NCI-H2227 treated with DMSO at 0.1 percent for 48 hours (cell line): ENCODE measurements around the gene WDPCP.
"Not testable (repeated sequence)": the region's sequence is repeated elsewhere in the genome, so short reads cannot be mapped to it uniquely, and the experiment has no call there.

Experiments
- DNase-seq: peaks from one replicate; lab custom pipeline; 2025; lab: John Stamatoyannopoulos, UW

Gene WDPCP

DNA sequence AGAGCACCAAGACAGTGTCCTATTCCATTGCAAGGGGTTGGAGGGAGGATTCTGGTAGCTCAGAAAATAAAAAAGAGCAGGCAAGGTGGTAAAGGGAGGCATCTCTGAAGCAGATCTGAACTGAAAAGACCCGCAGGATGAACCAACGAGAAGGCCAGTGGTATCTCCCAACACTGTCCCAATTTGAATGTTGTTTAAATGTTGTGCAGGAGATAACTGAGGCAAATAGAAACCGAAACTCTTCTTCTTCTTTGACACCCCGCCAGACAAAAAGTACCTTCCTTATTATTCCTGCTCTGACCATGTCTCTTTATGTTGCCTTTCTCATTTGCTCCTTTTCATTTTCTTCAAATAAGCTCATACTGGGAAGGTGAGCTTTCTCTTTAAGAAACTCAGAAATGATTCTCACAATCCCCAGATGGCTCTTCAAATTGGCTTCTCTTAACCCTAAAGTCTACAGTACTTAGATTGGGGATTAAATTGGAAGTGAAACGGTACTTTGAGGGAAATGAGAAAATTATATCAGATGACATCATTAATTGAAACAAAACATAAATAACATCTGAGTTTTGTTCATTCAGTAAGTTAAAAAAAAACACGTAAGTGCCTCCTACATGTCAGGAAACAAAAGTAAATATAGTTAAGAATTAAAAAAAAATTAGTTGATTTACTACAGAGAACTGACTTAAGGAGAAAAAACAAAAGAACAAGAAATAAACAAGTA is 143.6 kb downstream of the WDPCP start:
- no peak for DNase-seq

DNA sequence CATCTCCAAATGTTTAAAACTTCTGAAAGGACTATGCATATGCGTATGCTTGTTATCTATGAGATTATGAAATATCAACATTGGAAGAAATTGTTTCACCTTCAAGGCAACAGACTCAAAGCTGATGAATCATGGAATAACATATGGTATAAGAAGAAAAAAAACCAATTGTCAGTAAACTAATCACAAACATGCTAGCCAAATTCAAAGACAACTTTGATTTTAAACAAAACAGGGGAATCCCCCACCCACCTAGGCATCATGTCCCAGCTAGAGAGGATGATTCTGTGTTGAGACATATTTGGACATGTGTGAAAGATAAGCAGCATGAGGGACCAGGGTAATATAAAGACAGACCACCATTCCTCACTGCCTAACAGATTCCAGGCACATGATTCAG is 147.7 kb downstream of the WDPCP start:
- no peak for DNase-seq

DNA sequence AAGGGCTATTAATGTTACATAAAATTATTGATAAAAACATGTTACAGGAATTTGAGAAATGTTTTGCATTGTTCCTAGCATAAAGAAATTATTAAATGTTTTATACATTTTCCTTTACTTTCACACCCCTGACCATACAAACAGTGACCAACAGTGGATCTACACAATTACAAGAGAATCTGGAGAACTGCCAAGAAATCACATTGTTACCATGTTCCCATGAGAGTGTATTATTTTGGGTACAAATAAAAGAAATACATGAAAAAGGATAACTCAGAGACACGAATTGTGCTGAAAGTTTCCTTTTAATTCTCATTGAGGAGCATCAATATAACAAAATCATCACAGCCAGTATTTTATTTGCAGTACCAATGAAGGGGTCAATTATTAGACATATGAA is 150.1 kb downstream of the WDPCP start:
- DNase-seq = no peak

DNA sequence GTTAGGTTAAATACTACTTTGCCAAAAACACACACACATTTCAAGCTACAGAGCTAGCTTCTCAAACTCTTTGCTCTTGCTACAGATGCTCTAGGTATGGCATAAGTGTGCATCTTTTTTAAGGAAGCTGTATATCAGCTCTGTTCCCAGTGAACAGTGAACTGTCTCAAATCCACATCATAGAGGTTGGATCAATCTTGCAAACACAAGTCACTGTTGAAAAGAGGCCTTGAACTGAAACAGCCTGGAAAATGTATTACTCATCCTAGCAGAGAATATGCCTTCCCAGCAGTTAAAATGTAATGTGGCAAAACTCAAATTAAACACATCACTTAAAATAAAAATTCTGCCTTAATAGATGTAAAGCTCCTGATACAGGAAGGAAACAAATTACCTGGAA is 151.8 kb downstream of the WDPCP start:
- no peak for DNase-seq

DNA sequence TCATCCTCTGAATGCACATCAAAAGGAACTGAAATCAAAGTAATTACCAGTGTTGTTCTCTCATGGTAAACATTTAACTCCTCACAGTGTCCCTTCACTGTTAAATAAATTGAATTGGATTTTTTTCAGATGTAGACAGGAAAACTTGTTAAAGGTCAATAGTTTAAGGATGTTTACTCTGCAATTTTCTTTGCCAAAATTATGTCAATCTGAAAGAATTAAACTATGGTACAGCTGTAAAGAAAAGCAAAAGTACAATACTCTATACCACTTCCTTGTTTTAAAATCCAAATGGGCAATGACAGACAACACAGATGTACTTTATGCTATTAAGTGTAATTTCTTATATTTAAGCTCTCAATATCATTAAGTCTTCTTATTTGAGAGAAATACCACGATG is 153.2 kb downstream of the WDPCP start:
- DNase-seq = no peak

DNA sequence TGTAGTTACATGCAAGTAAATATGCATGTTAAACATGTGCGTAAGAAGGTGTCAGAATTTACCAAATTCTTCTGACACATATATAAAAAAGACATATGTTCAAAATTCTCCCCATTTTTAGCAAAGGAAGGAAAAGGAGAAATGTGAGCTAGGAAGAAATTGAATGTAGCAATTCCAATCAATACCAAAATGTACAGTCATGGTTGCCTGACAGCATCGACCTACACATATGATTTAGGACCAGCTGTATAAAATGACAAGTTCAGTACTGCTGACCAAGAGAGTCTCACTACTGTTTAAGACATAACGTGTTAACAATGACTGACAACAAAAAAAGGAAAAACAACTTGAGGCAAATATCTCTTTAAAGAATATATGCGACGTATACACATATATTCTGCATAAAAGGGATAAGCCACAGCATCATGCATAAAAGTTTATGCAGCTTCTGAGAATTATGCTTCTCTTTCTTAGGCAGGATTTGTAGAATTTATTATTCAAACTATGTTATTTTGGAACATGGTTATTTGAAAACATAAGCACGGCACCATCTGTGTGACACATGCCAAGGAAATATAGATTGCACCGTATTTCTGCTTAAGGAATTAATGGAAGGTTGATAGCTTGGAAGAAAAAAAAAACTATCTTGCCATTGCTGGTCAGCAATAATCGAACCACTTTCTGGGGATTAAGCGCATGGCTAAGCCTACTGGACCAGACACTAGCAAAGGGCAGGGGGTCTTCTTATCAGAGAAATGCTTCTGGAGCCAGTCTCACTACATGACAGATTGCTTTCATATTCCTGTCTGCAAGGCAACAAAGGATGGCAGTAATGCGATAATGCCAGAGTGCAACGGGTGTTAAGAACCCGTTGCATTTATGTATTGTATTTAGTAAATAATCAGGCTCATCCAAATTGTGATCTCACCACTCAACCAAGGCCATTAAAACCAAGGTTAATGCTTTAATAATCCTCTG is 154.0 kb downstream of the WDPCP start:
- DNase-seq = peak; percentile 40

DNA sequence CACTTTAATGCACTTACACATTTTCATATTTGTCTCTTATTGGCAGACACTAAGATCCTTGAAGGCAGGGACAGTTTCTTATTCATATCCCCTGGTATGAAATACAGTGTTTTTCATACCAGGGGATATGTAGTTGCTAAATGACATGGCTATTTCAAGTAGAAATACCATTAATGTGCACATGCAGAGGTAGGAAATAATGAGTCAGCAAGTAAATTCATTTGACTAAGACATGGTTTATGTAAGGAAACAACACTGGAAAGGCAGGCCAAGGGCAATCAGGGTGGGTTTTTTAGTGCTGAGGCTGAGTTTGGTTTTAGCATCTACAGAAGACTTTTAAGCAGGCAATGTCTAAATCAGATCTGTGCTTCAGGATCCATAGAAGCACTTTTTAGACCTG is 155.9 kb downstream of the WDPCP start:
- DNase-seq = no peak

DNA sequence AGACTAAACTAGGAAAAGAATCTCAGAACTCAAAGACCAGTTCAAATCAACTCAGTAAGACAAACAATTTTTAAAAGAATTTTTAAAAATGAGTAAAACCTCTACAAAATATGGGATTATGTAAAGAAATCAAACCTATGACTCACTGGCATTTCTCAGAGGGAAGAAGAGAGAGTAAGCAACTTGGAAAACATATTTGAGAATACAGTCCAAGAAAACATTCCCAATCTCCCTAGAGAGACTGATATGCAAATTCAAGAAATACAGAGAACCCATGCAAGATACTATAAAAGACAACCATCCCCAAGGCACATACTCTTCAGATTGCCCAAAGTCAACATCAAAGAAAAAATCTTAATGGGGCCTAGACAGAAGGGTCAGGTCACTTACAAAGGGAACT is 162.7 kb downstream of the WDPCP start:
- DNase-seq = no peak

DNA sequence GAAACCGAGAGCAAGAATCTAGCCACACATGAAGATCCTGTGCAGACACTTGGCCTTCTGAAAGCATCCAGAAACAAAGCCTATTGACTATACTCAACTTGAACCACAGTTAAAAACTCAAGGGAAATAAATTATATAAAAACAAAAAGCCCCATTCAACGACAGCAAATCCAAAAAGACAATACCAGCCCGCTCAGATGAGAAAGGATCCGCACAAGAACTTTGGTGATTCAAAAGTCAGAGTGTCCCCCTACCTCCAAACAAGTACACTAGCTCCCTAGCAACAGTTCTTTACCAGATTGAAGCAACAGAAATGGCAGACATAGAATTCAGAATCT is 163.2 kb downstream of the WDPCP start:
- DNase-seq = no peak

DNA sequence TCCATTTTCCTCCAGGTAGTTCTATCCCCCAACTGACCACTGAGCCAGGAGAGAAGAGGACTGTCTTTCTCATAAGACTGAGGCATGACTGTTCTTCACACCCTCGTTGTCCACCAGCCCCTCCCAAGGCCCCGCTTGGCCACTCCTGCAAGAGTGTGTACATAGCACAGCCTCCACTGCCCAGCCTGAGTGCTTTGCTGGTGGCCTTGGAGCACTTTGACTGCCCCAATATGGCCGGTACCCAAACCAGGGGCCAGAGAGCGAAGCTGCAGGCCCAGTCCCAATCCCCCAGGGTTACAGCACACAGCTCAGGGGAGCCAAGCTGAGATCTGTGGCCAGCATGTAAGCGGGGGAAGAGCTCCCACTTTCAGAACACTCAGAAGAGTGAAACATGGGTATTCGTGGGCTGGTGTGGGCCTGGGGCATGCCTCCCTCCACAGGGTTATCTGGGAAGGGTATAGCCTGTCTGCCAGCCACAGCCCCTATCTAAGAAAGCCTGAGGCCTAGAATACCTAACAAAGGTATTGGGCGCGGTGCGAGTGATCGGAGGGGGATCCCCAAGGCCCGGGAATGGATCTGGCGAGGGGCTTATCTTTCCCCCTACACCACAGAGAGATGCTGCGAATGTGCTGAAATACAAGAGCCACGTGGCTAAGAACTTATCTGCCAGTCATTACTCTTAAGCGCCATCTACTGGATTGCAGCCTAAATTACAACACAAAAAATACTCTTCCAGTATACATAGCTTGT is 163.8 kb downstream of the WDPCP start:
- DNase-seq = no peak

DNA sequence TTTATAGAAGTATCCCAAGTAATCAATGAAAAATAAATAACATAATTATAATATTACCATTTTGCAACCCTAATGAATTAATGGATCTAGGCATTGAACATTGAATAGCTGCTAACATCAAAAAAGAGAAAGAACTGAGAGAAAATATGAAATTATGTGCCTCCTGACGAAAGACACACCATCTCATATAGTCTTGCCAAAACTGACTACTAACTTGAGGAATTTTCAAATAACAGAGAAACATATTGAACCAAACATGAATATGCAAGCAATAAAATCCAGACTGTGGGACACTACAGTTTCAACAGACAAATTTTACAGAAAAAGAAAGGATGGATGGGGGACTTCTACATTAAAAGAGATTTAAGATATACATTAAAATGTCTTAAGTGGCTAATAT is 165.7 kb downstream of the WDPCP start:
- no peak for DNase-seq

DNA sequence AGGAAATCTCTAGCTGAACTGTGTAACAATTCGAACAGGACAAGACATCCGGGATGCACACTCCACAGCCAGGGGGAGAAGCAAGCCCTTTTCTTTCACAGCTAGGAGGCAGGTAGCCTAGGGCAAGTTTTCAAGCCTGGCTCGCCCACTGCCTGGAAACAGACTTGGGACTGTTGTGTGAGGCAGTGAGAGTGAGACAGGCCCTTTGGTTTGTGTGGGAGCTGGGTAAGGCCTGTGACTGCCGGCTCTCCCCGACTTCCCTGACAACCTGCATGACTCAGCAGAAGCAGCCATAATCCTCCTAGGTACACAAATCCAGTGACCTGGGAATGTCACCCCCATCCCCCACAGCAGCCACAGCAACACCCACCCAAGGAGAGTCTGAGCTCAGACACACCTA is 179.7 kb downstream of the WDPCP start:
- DNase-seq = no peak

DNA sequence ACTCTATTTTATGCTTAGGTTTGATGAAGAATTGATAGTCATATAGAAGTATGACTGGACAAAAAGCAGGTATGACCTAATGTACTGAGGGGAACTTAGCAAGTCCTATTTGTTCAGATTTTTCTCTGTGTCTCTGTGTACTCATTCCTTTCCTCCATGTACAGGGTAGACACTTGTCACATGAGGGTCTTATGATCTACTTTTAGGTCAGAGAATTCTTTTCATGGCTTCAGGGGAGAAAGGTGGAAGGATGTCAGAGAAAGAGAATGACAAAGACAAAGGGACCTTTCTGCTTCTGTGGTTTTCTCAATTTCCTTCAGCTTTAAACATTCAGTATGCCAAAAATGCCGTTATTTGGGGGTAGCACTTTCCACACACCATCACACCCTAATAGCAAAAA is 181.6 kb downstream of the WDPCP start:
- DNase-seq = no peak

DNA sequence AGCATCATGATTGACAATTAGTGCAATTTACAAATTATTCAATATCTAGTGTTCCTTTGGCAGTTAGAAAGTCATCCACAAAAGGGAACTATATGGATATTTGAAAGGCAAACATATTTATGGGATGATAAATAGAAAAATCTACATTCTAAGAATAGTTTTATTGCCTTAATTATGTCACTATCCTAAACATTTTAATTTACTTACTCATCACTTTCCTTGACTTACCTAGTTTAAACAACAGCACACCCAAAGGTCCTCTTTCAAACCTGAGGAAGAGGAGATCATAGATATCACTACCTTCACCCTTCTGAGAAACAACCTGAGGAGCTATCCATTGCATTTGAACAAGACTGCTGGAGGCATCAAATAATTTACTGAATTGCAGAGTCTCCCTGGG is 184.5 kb downstream of the WDPCP start:
- DNase-seq = no peak

DNA sequence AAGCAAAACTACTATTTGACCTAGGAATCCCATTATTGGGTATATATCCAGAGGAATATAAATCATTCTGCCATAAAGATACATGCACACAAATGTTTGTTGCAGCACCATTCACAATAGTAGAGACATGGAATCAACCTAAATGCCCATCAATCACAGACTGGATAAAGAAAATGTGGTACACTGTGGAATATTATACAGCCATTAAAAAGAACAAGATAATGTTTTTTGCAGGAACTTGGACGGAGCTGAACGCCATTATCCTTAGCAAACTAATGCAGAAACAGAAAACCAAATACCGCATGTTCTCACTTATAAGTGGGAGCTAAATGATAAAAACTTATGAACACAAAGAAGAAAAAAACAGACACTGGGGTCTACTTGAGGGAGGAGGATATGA is 185.4 kb downstream of the WDPCP start:
- not testable (repeated sequence) for DNase-seq

DNA sequence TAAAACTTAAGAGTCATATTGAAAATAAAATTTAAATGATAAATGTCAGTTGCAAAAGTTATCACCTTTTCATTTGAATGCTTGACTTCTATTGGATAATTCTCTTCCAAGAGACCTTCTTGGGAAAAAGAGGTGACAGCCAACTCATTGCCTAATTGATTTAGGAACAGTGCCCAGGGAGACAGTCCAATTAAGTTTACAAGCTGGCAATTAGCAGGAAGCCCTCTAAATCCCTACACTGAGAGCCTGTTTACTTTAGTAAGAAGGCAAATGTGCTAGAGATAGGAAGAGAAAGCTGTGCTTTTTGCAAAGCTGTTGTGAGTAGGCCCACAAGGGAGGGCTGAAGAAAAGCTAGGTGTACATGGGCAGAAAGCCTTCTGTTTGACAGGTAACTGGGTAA is 189.1 kb downstream of the WDPCP start:
- DNase-seq = no peak

DNA sequence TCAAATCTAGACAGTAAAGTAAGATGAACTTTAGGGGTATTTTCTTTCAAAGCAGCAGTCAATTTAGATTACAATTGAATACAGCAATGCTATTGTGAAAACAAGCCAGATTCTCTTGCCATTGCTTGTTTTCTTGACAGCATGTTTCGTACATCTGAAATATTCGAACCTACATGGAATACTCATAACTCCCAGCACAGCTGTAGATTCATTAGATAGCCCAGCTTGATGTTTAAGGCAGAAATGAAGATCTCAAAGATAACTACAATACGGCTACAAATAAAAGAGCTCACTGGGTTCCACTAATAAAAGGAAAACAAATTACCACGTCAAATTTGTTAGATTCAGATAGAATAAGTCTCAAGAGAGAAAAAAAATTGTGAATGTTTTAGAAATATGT is 208.8 kb downstream of the WDPCP start:
- DNase-seq = no peak

DNA sequence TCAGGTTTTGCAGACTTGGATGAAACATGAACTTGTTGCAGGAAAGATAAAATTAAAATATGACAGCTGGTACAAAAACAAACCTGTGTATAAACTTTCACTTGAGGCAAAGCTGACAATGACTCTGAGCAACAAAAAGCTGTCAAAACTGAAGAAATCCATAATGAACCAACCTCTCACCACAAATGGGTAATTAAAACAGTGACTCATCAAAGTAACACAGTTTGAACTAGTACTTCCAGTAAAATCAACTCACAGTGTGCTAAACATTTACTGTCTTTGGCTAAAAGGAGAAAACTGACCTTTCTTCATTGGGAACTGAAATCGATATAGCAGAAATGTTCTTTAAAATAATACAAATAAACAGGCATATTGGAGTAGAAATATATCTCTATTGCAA is 209.7 kb downstream of the WDPCP start:
- DNase-seq = no peak

DNA sequence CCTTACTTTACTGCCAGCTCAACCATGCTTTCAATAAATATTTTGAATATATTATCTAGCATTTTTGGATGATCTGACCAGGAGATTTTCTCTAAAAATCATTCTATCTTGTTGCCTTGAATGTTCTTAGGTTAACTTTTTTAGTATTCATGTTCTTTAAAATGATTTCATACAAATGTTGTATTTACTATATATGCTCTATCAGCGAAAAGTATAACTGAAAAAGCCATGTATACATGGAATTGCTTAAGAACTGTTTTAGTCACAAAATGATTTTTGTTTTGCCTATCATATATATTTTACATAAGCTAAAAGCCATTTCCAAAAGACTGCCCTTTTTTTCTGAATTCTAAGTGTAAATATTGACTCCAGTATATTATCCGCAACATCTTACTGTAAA is 213.9 kb downstream of the WDPCP start:
- DNase-seq = no peak

DNA sequence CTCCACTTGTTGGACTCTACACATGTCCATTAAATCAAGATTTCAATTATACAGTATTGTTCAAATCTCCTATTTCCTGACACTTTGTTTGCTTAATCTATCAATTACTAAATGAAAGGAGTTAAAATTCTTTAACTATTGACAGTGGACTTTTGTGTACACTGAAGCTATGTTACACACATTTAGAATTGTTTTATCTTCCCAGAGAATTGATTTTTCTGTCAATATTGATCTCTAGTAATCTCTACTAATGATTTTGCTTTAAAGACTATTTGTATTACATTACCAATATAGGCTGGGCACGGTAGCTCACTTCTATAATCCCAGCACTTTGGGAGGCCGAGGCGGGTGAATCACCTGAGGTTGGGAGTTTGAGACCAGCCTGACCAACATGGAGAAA is 215.7 kb downstream of the WDPCP start:
- DNase-seq = no peak

DNA sequence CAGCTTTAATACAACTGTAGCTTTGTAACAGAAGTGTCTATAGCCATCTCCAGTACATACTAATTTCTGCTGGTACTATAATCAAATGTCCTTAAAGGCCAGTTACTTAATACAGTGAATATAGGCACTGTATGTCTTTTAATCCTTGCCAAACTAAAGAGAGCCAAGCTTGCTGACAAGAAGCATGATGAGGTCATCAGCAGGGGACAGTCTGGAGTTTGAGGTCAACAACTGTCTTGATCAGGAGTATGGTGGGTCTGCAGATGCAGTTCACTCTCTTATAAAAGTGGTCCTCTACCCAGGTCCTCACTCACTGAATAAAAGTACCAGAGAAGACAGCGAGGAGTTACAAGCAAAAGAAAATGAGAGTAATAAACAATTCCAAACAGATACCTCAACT is 219.1 kb downstream of the WDPCP start:
- DNase-seq = no peak

DNA sequence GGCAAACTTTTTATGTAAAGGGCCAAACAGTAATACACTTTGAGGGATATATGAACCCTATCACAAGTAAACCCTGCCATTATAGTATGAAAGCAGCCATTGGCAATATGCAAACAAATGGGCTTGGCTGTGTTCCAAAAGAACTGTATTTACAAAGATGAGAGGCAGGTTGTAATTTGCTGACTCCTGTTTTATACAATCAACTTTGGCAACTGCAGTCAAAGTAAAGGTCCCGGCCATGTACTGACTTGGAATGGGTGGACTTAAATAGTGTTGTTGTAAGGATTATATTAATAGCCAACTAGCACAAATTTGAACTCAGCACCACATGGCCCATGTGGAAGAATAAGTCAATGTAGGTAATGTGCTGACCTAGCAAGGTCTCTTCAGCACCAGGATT is 223.4 kb downstream of the WDPCP start:
- no peak for DNase-seq

DNA sequence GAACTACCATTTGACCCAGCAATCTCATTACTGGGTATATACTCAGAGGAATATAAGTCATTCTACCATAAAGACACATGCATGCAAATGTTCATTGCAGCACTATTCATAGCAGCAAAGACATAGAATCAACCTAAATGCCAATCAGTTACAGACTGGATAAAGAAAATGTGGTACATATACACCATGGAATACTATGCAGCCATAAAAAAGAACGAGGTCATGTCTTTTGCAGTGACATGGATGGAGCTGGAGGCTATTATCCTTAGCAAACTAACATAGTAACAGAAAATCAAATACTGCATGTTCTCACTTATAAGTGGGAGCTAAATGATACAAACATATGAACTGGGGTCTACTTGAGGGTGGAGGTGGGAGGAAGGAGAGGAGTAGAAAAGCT is 230.6 kb downstream of the WDPCP start:
- not testable (repeated sequence) for DNase-seq
